Smooth muscle cell (in vitro differentiated cells): ENCODE measurements around the gene ELAVL2. TPM values are rescaled to one million over a fixed set of nuclear protein-coding genes. Genes with fewer than 3 reads are reported as not detected.

Source experiments
- DNase-seq: peaks from one replicate; lab custom pipeline; 2025; ENCODE audit not compliant: unreplicated experiment; lab: John Stamatoyannopoulos, UW
- H2AFZ ChIP-seq: fragments of 200-600 bp; sonication (generic); 2 replicates; pipeline ENCODE4 v1.6.0; 2016; ENCODE audit warnings: antibody characterized with exemption, low read depth, mild to moderate bottlenecking
- H3F3A ChIP-seq: fragments of 200-600 bp; sonication (generic); 2 replicates; pipeline ENCODE4 v1.6.0; 2017; ENCODE audit warnings: antibody characterized with exemption, low read depth
- H3K27ac ChIP-seq: fragments of 200-600 bp; sonication (generic); 2 replicates; pipeline ENCODE4 v1.5.1; 2016; ENCODE audit warnings: low read depth, mild to moderate bottlenecking
- H3K27me3 ChIP-seq: fragments of 200-600 bp; sonication (generic); 2 replicates; pipeline ENCODE4 v1.6.1; 2016; ENCODE audit warnings: low read depth, mild to moderate bottlenecking
- H3K36me3 ChIP-seq: fragments of 200-600 bp; sonication (generic); 2 replicates; pipeline ENCODE4 v1.5.1; 2016; ENCODE audit warnings: low read depth
- H3K4me1 ChIP-seq: fragments of 200-600 bp; sonication (generic); 2 replicates; pipeline ENCODE4 v1.5.1; 2016; ENCODE audit warnings: low read depth
- H3K4me2 ChIP-seq: fragments of 200-600 bp; sonication (generic); 2 replicates; pipeline ENCODE4 v1.6.0; 2016; ENCODE audit warnings: mild to moderate bottlenecking
- H3K4me3 ChIP-seq: fragments of 200-600 bp; sonication (generic); 2 replicates; pipeline ENCODE4 v1.5.1; 2016; ENCODE audit warnings: mild to moderate bottlenecking
- H3K79me2 ChIP-seq: fragments of 200-600 bp; sonication (generic); 2 replicates; pipeline ENCODE4 v1.6.0; 2016; ENCODE audit warnings: low read depth, mild to moderate bottlenecking
- H3K9ac ChIP-seq: fragments of 200-600 bp; sonication (generic); 2 replicates; pipeline ENCODE4 v1.6.0; 2016; ENCODE audit warnings: low read depth
- H3K9me3 ChIP-seq: fragments of 200-600 bp; sonication (generic); replicated peaks from 2 replicates; pipeline ENCODE4 v1.5.1; 2016; ENCODE audit warnings: low read depth
- H4K20me1 ChIP-seq: fragments of 200-600 bp; sonication (generic); 2 replicates; pipeline ENCODE4 v1.6.0; 2016; ENCODE audit warnings: low read depth
- CTCF ChIP-seq: fragments of 200-600 bp; sonication (generic); IDR thresholded peaks from 2 replicates; pipeline ENCODE4 v1.5.1; 2017; ENCODE audit warnings: borderline replicate concordance, mild to moderate bottlenecking, antibody characterized with exemption; ENCODE audit not compliant: insufficient read depth, poor library complexity, severe bottlenecking
- WGBS: methylation state at CpG from one replicate; pipeline ENCODE4 v1.1.7; 2016; ENCODE audit warnings: low lambda C conversion rate; 5-methylcytosine and 5-hydroxymethylcytosine counted together
- polyA plus RNA-seq: library from polyadenylated mRNA; unstranded; fragments of >200 nt; fragmentation: Nextera tagmentation; extraction: Ambion mirVana; gene quantifications from 2 replicates; pipeline ENCODE4 v1.2.1, GENCODE V29; 2016
- total RNA-seq: library from RNA; depleted of rRNA; stranded (reverse); fragments of >200 nt; gene quantifications from 2 replicates; pipeline ENCODE4 v1.2.3, GENCODE V29; 2014

ELAVL2 gene
- total and polyA plus RNA-seq, 2 experiments from 2014 or later: 5.6 TPM; not detected in 1

GRCh38 chr9:23842565-23843129 is 16.6 kb upstream of the ELAVL2 start:
- Histone ChIP-seq H3K27ac (no peak overlapping the region), H3K9ac (no peak overlapping the region), H2AFZ (no peak overlapping the region), H3K79me2 (no peaks in the 10 kb centered on the region), H3K9me3 (no peaks in the 10 kb centered on the region), H4K20me1 (no peaks in the 10 kb centered on the region), H3K4me3 (no peak overlapping the region), H3K4me1 (no peaks in the 10 kb centered on the region), H3K27me3 (peaks cover 7% of the 10 kb centered on the region), H3F3A (no peaks in the 10 kb centered on the region), H3K36me3 (no peaks in the 10 kb centered on the region), H3K4me2 (no peak overlapping the region)
- TF ChIP-seq CTCF: peak; percentile 30
- 81% methylated on average over 1 of the region's 1 CpG for WGBS
- no peak for DNase-seq

- Histone ChIP-seq H3K79me2 (no peaks in the 10 kb centered on the region), H3K27me3 (no peaks in the 10 kb centered on the region), H3K4me1 (no peaks in the 10 kb centered on the region), H3F3A (no peaks in the 10 kb centered on the region), H3K9ac (no peak overlapping the region), H2AFZ (no peak overlapping the region), H3K9me3 (no peaks in the 10 kb centered on the region), H3K4me2 (no peak overlapping the region), H3K27ac (no peak overlapping the region), H4K20me1 (no peaks in the 10 kb centered on the region), H3K36me3 (no peaks in the 10 kb centered on the region), H3K4me3 (no peak overlapping the region)
- no peak for TF ChIP-seq CTCF
- DNase-seq: no peak
- WGBS: 51% methylated on average over 2 of the region's 2 CpGs
Observed at GRCh38 chr9:23841304-23841703, 15.3 kb upstream of the ELAVL2 start.

- no peak overlapping the region for H3K4me3 ChIP-seq
- H4K20me1 ChIP-seq: no peaks in the 10 kb centered on the region
- 42% methylated on average over 5 of the region's 5 CpGs for WGBS
- no peak overlapping the region for H3K4me2 ChIP-seq
- TF ChIP-seq CTCF: no peak
- H3K27me3 ChIP-seq: peaks cover 38% of the 10 kb centered on the region
- H3K79me2 ChIP-seq: no peaks in the 10 kb centered on the region
- H3F3A ChIP-seq: no peaks in the 10 kb centered on the region
- H3K9me3 ChIP-seq: no peaks in the 10 kb centered on the region
- no peaks in the 10 kb centered on the region for H3K36me3 ChIP-seq
- H3K9ac ChIP-seq: no peak overlapping the region
- H2AFZ ChIP-seq: no peak overlapping the region
- DNase-seq: no peak
- H3K27ac ChIP-seq: no peak overlapping the region
- H3K4me1 ChIP-seq: peaks cover under 1% of the 10 kb centered on the region
Observed at GRCh38 chr9:23837038-23837437, 11.0 kb upstream of the ELAVL2 start.

DNA sequence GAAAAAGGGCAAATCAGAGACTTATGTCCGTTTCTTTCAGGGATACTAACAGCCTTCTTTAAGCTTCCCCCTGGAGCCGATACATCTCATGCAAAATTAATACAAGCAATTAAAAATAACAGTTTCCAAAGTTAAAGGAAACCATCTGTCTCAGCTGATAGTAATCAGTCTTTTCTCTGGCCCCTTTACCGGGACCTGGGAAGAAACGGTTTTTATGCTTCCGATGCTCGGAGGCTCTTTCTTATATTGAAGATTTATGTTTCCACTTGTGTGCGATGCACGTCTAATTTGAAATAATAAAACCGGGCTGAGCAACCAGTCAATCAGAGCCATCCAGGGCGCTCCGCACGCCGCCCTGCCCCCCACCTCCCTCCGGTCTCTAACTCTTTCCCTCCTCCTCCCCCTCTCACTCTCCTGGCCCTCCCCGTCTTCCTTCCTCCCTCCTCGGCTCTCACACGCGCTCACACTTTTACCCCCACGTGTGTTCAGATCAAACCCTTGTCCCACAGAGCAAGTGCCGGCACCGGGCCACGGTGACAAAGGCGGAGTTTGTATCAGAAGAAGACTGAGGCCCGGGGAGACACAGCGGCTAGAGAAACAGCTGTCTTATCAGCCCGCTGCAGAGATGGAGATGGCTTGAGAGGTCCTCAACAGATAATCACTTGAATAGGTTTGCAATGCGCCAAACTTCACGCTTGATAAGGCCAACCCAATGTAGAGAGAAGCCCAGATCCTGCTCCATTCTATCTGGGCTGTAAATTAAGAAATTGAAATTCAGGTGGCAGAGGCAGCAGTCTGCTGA is 5.1 kb upstream of the ELAVL2 start:
- Histone ChIP-seq H3K79me2 (no peaks in the 10 kb centered on the region), H3K9ac (no peak overlapping the region), H3K4me3 (no peak overlapping the region), H3K4me1 (peaks cover 21% of the 10 kb centered on the region), H4K20me1 (no peaks in the 10 kb centered on the region), H3K27ac (no peak overlapping the region), H3K27me3 (peaks cover 89% of the 10 kb centered on the region), H3F3A (no peaks in the 10 kb centered on the region), H3K4me2 (peak overlapping the region; percentile 73), H3K36me3 (no peaks in the 10 kb centered on the region), H2AFZ (no peak overlapping the region), H3K9me3 (no peaks in the 10 kb centered on the region)
- no peak for TF ChIP-seq CTCF
- WGBS: 4% methylated on average over 26 of the region's 28 CpGs
- DNase-seq: no peak
